Uterus (tissue), 4 donors: ENCODE data around the gene XXYLT1. TPM values are rescaled to one million over a fixed set of nuclear protein-coding genes. Genes with fewer than 3 reads are reported as not detected.

Source experiments
- DNase-seq, 2 donors: peaks; one replicate each; pipeline ENCODE4 v3.0.0-alpha.2; 2019 to 2020
- H3K27ac ChIP-seq, 2 donors: fragments of 200-600 bp; sonication (generic); 1 replicate in 1 of 2; 2 replicates in 1 of 2; pipeline ENCODE4 v1.5.1; 2016 to 2018
- H3K27me3 ChIP-seq, 2 donors: fragments of 200-600 bp; sonication (generic); one replicate each; pipeline ENCODE4 v1.5.1; 2018 to 2019; ENCODE audit warnings: control low read depth in 1 of 2
- H3K36me3 ChIP-seq, 2 donors: fragments of 200-600 bp; sonication (generic); one replicate each; pipeline ENCODE4 v1.5.1; 2019; ENCODE audit warnings: control low read depth in 1 of 2
- H3K4me1 ChIP-seq, 2 donors: fragments of 200-600 bp; sonication (generic); one replicate each; pipeline ENCODE4 v1.5.1; 2018 to 2019; ENCODE audit warnings: control low read depth in 1 of 2
- H3K4me3 ChIP-seq, 2 donors: fragments of 200-600 bp; sonication (generic); 1 replicate in 1 of 2; 2 replicates in 1 of 2; pipeline ENCODE4 v1.5.1; 2018 to 2019; ENCODE audit warnings: mild to moderate bottlenecking in 1 of 2
- H3K9me3 ChIP-seq, 2 donors: fragments of 200-600 bp; sonication (generic); one replicate each; pipeline ENCODE4 v1.5.1; 2019; ENCODE audit warnings: control low read depth in 1 of 2
- CTCF ChIP-seq, 4 experiments: fragments of 200-600 bp in 2 of 4; fragments of 450-650 bp in 2 of 4; sonication (generic) in 2 of 4; IDR thresholded peaks; one replicate each; pipeline ENCODE4 v1.5.1; 2016 to 2019; ENCODE audit warnings: antibody characterized with exemption in 4 of 4, mild to moderate bottlenecking in 2 of 4, moderate library complexity in 1 of 4
- POLR2A ChIP-seq, 2 donors: fragments of 450-650 bp; IDR thresholded peaks; one replicate each; pipeline ENCODE4 v1.6.1; 2016; ENCODE audit warnings: antibody characterized with exemption in 2 of 2, mild to moderate bottlenecking in 1 of 2, moderate library complexity in 1 of 2
- intact Hi-C: fragments of 100-400 bp; cut with DNase I; formaldehyde crosslinking; loops from one replicate; pipeline ENCODE4 v1.15.1; 2023; ENCODE audit warnings: low total_unique reads
- total RNA-seq, 4 donors: library from RNA; depleted of rRNA in 3 of 4; stranded (reverse); fragments of >200 nt in 3 of 4; gene quantifications; one replicate each; pipeline versions ENCODE4 v1.1.0 to v1.2.4, GENCODE V29; 2014 to 2023
- donor health status: DM: yes; HTN: yes; CAD: no.

Gene XXYLT1
- total RNA-seq, 4 donors from 2014 or later, result 10.6 to 52.5 (median 23.8) TPM

DNA sequence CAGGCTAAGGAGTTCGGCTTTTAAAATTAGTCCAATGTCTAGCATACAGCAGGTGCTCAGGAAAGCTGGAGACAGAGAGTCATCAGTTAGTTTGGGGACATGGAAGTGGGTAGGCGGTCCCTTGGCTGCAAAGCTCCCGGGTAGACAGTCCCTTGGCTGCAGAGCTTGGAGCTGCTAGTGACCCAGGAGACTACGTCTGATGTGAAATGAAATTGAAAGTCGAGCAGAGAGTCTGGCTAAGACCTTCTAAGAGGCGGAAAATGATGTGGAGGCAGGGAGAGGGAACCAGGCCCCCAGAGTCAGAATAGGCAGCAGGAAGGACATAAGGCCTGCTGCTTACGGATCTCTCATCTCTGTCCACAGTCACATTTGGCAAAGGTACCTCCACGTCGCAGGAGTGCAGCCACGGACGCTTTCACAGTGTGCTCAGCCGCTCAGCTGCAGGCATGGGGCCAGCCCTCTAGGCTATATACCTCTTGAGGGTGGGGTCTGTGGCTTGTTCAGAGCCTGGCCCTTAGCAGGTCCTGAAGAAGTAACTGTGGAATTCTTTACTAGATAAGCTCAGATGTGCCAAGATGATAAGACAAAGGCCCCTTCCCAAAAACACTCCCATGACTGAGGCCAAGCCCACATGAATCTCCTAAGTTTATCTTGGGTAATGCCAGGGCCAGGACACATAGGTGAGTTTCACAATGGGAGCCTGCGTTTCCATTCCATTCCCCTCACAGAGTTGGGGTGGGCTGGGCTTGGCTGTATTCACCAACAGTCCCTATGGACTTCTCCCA lies 131.7 kb downstream of the XXYLT1 start:
- intact Hi-C loops, result no loop called here
- Histone ChIP-seq H3K9me3 (no peaks in the 10 kb centered on the region), H3K36me3 (no peaks in the 10 kb centered on the region), H3K27ac (no peak overlapping the region), H3K4me3 (no peak overlapping the region), H3K27me3 (no peaks in the 10 kb centered on the region), H3K4me1 (no peaks in the 10 kb centered on the region)
- no peak for DNase-seq
- no peak for TF ChIP-seq CTCF (IDR thresholded peaks at IDR 0.05)
- TF ChIP-seq POLR2A (IDR thresholded peaks at IDR 0.05), result no peak

DNA sequence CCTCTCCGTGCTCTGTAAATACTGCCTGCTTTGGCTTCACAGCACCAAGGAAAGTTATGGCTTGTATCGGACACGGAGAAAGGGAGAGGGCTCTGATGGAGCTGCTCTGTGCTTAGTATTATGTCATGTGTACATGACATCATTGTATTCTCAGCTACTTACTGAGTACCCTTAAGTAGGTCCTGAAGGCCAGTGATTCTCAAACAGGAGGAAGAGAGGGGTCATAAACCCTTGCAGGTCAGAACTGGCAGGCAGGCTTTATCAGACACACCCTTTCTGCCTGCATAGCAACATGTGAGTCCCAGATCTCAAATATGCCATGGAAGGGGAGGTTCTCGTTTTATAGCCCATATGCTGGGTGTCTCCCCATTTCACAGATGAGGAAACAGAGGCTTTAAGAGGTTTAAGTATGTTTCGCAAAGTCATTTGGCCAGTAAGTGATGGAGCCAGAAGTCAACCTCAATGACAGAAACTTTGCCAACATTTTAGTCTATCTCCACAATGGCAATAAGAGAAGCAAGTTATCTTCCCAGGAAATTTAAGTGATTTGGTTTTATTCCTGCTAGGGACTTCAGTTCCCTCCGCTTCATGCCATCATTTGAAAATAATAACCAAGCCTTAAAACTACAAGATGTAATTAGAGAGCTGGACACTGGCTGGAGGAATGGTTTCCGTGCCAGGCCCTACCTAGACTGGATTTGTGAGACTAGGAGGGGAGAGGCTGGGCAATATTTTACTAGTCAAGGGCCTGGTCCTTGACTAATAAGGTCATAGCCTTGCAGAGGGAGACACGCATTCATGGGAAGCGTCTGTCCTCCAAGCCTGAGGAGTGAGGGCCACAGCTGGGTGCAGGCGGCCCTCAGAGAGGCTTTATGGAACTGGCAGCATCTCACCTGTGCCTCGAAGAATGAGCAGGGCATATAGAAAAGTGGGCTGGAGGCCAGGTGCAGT lies 133.0 kb downstream of the XXYLT1 start:
- intact Hi-C loops, result no loop called here
- Histone ChIP-seq H3K36me3 (no peaks in the 10 kb centered on the region), H3K4me1 (no peaks in the 10 kb centered on the region), H3K4me3 (no peak overlapping the region), H3K27me3 (no peaks in the 10 kb centered on the region), H3K9me3 (no peaks in the 10 kb centered on the region), H3K27ac (no peak overlapping the region)
- DNase-seq, result no peak
- TF ChIP-seq POLR2A (IDR thresholded peaks at IDR 0.05) (no peak), CTCF (IDR thresholded peaks at IDR 0.05) (no peak)

- H3K27ac ChIP-seq, result no peak overlapping the region
- no peak for TF ChIP-seq POLR2A (IDR thresholded peaks at IDR 0.05)
- no peak for TF ChIP-seq CTCF (IDR thresholded peaks at IDR 0.05)
- intact Hi-C loops, result no loop called here
These were observed 135.0 kb downstream of the XXYLT1 start for GRCh38 chr3:195135917-195136316.

GRCh38 chr3:195134431-195134830 lies 136.5 kb downstream of the XXYLT1 start:
- intact Hi-C loops, result no loop called here
- H3K27ac ChIP-seq, result no peak overlapping the region

More at GRCh38 chr3:195135917-195136316, 135.0 kb downstream of the XXYLT1 start:
- Histone ChIP-seq H3K4me3 (no peak overlapping the region), H3K36me3 (no peaks in the 10 kb centered on the region), H3K9me3 (no peaks in the 10 kb centered on the region), H3K27me3 (no peaks in the 10 kb centered on the region), H3K4me1 (no peaks in the 10 kb centered on the region)
- DNase-seq, result no peak

More at GRCh38 chr3:195134431-195134830, 136.5 kb downstream of the XXYLT1 start:
- DNase-seq, result no peak
- Histone ChIP-seq H3K9me3 (no peaks in the 10 kb centered on the region), H3K4me3 (no peak overlapping the region), H3K4me1 (no peaks in the 10 kb centered on the region), H3K36me3 (no peaks in the 10 kb centered on the region), H3K27me3 (no peaks in the 10 kb centered on the region)
- TF ChIP-seq POLR2A (IDR thresholded peaks at IDR 0.05) (no peak), CTCF (IDR thresholded peaks at IDR 0.05) (no peak)
